Cardiac fibroblast (primary cell): ENCODE data around the gene CHST12.

ENCODE experiments used
- DNase-seq, 2 donors: peaks; one replicate each; pipeline versions ENCODE4 v3.0.0 to v3.0.0-alpha.2; 2010; ENCODE audit warnings: low read depth in 2 of 2
- H3K4me3 ChIP-seq, 2 donors: replicated peaks in 1 of 2; 1 replicate in 1 of 2; 2 replicates in 1 of 2; pipeline ENCODE4 v1.5.1; 2011; ENCODE audit warnings: low read depth in 2 of 2, low read length in 2 of 2, mild to moderate bottlenecking in 2 of 2, moderate library complexity in 1 of 2
- TF ChIP-seq, protein P1 (sequence below): IDR thresholded peaks from one replicate; pipeline ENCODE4 v1.5.1; 2011; ENCODE audit warnings: low read depth, mild to moderate bottlenecking, low read length, inconsistent platforms

CHST12 gene

DNA sequence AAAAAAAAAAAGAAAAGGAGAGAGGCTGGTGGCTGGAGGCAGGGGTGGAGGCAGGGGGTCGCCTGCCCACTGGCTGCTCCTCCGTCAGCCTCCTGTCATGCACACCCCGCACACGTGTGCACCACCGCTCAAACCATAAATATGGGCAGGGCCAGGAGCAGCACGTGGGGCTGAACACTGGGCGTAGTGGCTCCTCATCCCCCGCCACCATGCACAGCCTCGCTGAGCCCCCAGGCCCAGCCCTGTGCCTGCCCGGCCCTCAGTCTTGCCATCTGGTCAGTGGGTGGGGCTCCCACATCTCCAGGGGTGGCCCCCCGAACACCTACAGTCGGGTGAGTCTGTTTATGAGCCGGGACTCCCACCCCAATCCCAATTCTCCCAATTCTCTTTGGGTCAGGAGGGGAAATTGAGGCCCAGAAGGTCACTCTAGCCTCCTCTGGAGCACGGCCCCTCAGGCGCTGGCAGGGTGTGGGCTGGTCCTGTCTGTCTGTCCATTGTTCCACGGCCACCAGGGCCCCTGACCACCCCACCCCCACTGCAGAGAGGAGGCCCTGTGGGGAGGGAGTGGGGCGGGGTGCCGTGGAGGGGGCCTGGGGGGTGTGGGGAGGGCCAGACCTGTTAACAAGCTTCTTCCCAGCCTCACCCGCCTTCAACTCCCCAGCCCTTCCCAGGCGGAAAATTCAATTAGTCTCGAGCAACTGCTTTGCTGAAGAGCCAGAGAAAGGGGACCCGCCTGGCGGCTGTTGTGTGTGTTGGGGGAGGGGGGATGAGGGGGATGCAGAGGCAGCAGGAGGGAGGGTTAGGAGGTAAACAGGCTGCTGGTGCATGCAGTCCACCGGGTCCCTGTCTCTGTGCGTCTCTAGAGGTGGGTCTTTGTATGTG is 92.2 kb downstream of the CHST12 start:
- TF ChIP-seq, protein P1, sequence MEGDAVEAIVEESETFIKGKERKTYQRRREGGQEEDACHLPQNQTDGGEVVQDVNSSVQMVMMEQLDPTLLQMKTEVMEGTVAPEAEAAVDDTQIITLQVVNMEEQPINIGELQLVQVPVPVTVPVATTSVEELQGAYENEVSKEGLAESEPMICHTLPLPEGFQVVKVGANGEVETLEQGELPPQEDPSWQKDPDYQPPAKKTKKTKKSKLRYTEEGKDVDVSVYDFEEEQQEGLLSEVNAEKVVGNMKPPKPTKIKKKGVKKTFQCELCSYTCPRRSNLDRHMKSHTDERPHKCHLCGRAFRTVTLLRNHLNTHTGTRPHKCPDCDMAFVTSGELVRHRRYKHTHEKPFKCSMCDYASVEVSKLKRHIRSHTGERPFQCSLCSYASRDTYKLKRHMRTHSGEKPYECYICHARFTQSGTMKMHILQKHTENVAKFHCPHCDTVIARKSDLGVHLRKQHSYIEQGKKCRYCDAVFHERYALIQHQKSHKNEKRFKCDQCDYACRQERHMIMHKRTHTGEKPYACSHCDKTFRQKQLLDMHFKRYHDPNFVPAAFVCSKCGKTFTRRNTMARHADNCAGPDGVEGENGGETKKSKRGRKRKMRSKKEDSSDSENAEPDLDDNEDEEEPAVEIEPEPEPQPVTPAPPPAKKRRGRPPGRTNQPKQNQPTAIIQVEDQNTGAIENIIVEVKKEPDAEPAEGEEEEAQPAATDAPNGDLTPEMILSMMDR, result no peak
- no peak for DNase-seq

DNA sequence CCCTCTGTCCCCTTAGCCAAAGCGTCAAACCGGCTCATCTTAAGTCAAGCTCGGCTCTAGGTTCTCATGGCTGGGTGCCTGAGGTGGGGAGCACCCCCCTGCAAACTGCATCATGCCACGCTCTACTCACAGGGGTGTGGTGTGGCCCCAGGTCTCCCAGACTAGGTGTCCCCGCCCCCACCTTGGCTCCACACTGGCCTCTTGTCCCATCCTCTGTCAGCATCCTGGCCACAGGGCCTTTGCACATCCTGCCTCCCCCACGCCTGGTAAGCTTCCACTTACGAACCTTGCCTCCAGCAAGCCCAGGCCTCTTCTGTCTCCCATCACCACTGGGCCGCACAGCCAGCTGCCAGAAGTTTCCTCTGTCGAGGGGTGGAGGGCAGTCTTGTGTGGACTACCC is 93.0 kb downstream of the CHST12 start:
- no peak overlapping the region for H3K4me3 ChIP-seq
- no peak for DNase-seq
- TF ChIP-seq, protein P1, result no peak

More for the DNA sequence above, 92.2 kb downstream of the CHST12 start:
- H3K4me3 ChIP-seq, result no peak overlapping the region

DNA sequence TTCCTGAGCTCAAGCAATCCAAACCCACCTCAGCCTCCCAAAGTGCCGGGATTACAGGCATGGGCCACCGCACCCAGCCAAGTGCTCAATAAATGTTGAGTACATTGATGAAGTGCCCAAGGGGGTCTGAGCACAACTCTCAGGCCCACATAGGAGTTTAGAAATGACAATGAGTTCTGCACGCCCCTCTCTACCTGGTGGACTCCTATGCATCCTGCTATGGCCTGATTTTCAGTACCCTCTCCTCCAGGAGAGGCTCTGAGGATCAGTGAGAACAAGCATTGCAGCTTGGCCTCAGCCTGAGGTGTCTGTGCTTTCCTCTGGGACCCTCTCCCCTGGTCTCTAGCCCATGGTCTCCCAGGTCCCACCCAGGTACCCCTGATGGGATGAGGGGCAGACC is 93.7 kb downstream of the CHST12 start:
- TF ChIP-seq, protein P1, result no peak
- DNase-seq, result no peak
- no peak overlapping the region for H3K4me3 ChIP-seq

DNA sequence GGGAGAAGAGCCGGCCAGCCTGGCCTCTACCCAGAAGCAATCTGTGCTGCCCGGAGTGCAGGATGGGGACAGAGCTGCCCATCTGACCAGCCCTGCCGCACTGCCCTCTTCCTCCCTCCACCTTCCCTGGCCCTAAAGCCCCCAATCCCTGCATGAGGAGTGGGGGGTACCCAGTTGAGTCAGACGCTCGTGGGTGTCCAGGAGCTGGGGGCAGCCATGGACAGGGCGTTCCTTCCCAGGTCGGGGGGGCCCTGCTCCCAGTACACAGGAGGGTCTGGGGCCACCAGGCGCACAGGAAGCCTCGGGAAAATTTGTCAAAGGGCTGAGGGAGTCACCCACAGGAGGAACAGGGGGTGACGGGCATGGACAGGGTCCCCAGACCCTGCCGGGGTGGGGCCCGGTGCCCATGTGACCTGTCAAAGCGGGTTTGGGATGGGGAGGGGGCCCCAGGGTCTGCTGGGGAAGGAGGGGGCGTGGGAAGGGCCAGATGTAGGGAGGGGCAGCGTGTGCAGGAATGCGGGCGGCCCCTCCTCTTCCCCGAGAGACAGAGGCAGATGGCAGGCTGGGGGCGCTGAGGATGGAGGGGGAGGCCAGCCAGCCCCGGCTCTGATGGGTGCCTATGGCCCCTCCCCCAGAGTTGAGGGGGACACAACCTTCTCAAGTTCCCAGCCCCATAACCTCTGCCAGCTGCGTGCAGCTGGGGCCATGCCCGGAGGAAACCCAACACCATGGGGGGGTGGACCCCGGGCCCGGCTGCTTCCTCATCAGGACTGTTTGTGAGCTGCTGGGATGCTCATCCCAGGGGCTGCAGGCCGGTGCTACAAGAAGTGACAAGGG is 94.3 kb downstream of the CHST12 start:
- H3K4me3 ChIP-seq, result no peak overlapping the region
- DNase-seq, result no peak
- TF ChIP-seq, protein P1, result no peak
